ENCODE results near the gene FGF22.

GRCh38 chr19:641702-642101 lies 2.0 kb downstream of the FGF22 start:
- TF ChIP-seq CTCF (conservative IDR thresholded peaks at IDR 0.05; ENCODE audit: low read depth, low read length) = no peak
- no peak for TF ChIP-seq RAD21 (IDR thresholded peaks at IDR 0.05; ENCODE audit: low read length)
- TF ChIP-seq MAZ (IDR thresholded peaks at IDR 0.05; ENCODE audit: borderline replicate concordance, low read depth, low read length) = no peak

Measured in IMR-90 (cell line).